Muscle of leg (tissue), 11 donors: ENCODE data around the gene PIK3C3. TPM values are rescaled to one million over a fixed set of nuclear protein-coding genes. Genes with fewer than 3 reads are reported as not detected.
"Not testable (repeated sequence)": the region's sequence is repeated elsewhere in the genome, so short reads cannot be mapped to it uniquely, and the experiment has no call there.

Experiments
- DNase-seq: peaks from one replicate; pipeline ENCODE4 v3.0.0; 2013
- H3K27ac ChIP-seq: one replicate; pipeline ENCODE4 v1.5.1; 2013; ENCODE audit warnings: mild to moderate bottlenecking, low read length, control low read depth
- H3K27me3 ChIP-seq: one replicate; pipeline ENCODE4 v1.6.1; 2013; ENCODE audit warnings: low read length; ENCODE audit not compliant: control insufficient read depth, insufficient read depth
- H3K36me3 ChIP-seq: one replicate; pipeline ENCODE4 v1.6.1; 2013; ENCODE audit warnings: low read length; ENCODE audit not compliant: control insufficient read depth, insufficient read depth
- H3K4me1 ChIP-seq: one replicate; pipeline ENCODE4 v1.6.1; 2013; ENCODE audit warnings: low read length; ENCODE audit not compliant: control insufficient read depth, insufficient read depth
- H3K4me3 ChIP-seq: one replicate; pipeline ENCODE4 v1.5.1; 2013; ENCODE audit warnings: low read length, control low read depth
- H3K9me3 ChIP-seq: replicated peaks from 2 replicates; pipeline ENCODE4 v1.6.1; 2013; ENCODE audit warnings: low read depth, low read length; ENCODE audit not compliant: control insufficient read depth
- WGBS: methylation state at CpG from one replicate; pipeline ENCODE4 v1.1.5; 2013; ENCODE audit warnings: missing lambda C conversion rate; ENCODE audit not compliant: insufficient coverage; 5-methylcytosine and 5-hydroxymethylcytosine counted together
- polyA plus RNA-seq, 8 donors: library from polyadenylated mRNA; unstranded; fragments of 120-200 nt; gene quantifications; one replicate each; pipeline versions ENCODE4 v1.2.1 to v1.2.3, GENCODE V29; 2013; ENCODE audit warnings: inconsistent platforms in 1 of 8, low replicate concordance in 1 of 8; ENCODE audit not compliant: insufficient read length in 8 of 8, insufficient read depth in 1 of 8
- total RNA-seq: library from RNA; stranded (reverse); fragments of 120-200 nt; gene quantifications from one replicate; pipeline ENCODE4 v1.2.4, GENCODE V29; 2013

PIK3C3 gene
- total and polyA plus RNA-seq, 9 donors = 30.9 to 43.6 (median 38.0) TPM

DNA sequence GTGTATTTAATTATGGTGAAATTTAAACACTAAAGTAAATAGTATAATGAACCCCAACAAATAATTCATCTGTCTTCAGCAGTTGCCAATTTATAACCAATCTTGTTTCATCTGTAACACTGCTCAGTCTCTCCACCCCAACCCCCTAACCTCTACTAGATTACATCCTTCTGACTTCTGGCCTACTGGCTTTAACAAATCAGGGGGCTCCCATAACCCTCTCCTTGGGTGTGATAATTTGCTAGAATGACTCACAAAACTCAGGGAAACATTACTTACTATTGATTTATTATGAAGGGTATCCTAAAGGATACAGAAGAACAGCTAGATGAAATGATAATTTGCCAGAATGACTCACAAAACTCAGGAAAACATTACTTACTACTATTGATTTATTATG, 50.7 kb downstream of the PIK3C3 start:
- no peak overlapping the region for H3K4me3 ChIP-seq
- H3K27me3 ChIP-seq = no peaks in the 10 kb centered on the region
- H3K36me3 ChIP-seq = peaks cover 20% of the 10 kb centered on the region
- no peak for DNase-seq
- H3K9me3 ChIP-seq = no peaks in the 10 kb centered on the region
- no peaks in the 10 kb centered on the region for H3K4me1 ChIP-seq
- H3K27ac ChIP-seq = no peak overlapping the region

DNA sequence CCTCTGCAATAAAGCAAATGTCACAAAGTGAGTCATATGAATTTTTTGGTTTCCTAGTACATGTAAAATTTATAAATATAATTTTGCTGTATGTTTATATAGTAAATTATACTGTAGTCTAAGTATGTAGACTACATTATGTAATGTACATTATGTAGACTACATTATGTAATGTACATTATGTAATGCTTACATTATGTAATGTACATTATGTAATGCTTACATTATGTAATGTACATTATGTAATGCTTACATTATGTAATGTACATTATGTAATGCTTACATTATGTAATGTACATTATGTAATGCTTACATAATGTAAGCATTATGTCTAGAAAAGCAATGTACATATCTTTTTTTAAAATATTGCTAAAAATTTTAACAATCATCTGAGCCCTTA, 54.4 kb downstream of the PIK3C3 start:
- not testable (repeated sequence) for H3K4me1 ChIP-seq, DNase-seq, H3K27ac ChIP-seq, H3K36me3 ChIP-seq, H3K27me3 ChIP-seq, H3K9me3 ChIP-seq, H3K4me3 ChIP-seq

DNA sequence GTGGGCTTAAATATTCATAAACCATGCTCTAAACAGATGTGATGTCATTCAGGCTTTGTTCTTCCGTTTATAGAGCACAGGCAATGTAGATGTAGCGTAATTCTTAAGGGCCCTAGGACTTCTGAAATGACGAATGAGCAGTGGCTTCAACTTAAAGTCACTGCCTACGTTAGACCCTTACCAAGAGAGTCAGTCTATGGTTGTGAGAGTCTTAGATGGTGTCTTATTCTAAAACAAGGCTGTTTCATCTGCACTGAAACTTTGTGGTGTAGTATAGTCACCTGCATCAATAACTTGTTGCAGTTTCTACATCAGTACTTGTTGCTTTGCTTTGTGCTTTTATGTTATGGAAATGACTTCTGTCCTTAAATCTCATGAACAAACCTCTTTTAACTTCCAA, 56.0 kb downstream of the PIK3C3 start:
- Histone ChIP-seq H3K27ac (no peak overlapping the region), H3K27me3 (no peaks in the 10 kb centered on the region), H3K4me3 (no peak overlapping the region), H3K4me1 (no peaks in the 10 kb centered on the region), H3K36me3 (peaks cover 2% of the 10 kb centered on the region), H3K9me3 (no peaks in the 10 kb centered on the region)
- 90% methylated on average over 2 of the region's 4 CpGs for WGBS
- no peak for DNase-seq

DNA sequence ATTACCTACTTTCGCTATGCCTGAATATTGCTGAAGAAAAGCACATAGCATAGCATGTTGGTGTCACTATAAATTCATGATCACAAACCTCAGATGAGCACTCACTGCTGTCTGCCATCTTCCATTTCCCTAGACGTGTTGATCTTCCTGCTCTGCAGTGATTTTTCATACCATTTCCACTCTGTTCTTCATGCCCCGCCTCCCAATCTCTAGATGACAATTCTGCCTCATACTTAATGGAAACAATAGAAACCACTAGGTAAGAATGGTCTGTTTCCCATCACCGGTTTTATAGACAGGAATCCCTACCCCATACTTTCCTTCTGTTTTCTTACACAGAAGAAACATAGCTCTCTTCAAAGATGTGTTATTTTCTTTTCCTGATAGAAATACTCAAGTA, 63.8 kb downstream of the PIK3C3 start:
- no peak overlapping the region for H3K27ac ChIP-seq
- no peaks in the 10 kb centered on the region for H3K9me3 ChIP-seq
- no peak overlapping the region for H3K4me3 ChIP-seq
- 86% methylated on average over 2 of the region's 4 CpGs for WGBS
- no peaks in the 10 kb centered on the region for H3K4me1 ChIP-seq
- H3K27me3 ChIP-seq = no peaks in the 10 kb centered on the region
- DNase-seq = no peak
- peaks cover 8% of the 10 kb centered on the region for H3K36me3 ChIP-seq

DNA sequence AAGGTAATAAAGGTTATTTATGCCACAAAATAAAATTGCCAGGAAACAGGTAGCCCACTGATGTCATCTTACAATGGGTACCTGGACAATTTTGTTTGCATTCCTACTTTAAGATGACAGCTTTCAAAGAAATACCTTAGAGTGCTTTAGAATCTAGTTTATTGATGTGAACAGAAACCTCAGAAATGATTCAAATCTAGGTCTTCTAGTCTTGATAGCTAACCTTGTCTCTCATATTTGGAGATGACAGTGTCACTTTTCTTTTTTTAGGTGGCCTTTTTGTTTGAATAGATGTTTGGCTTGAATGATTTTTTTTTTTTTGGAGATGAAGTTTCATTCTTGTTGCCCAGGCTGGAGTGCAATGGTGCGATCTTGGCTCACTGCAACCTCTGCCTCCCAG, 69.1 kb downstream of the PIK3C3 start:
- H3K36me3 ChIP-seq = peaks cover 5% of the 10 kb centered on the region
- WGBS = no CpG with 5 or more reads among the region's 1 CpG
- H3K4me3 ChIP-seq = no peak overlapping the region

DNA sequence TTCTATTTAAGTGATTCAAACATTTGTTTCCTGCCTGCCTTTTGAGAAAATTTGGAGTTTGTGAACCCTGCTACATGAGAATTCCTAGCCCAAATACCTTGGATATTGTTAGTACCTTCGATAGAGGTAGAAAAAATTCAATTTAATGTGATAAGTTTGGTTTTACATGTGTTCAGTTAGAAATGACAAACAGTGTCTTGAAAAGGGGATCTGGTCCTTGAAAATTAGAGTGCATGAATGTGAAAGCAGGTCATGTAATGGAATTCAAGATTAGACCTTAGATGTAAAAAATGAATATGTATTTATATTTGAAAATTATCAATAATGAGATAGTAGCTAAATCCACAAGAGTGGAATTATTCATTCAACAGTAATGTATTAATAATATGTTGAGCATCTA, 70.5 kb downstream of the PIK3C3 start:
- H3K36me3 ChIP-seq = peaks cover 11% of the 10 kb centered on the region
- H3K4me3 ChIP-seq = no peak overlapping the region
- H3K4me1 ChIP-seq = no peaks in the 10 kb centered on the region
- no peak overlapping the region for H3K27ac ChIP-seq
- no peak for DNase-seq
- WGBS = no CpG with 5 or more reads among the region's 1 CpG
- no peaks in the 10 kb centered on the region for H3K9me3 ChIP-seq
- no peaks in the 10 kb centered on the region for H3K27me3 ChIP-seq

More for the DNA sequence above, 69.1 kb downstream of the PIK3C3 start:
- Histone ChIP-seq H3K27me3 (no peaks in the 10 kb centered on the region), H3K4me1 (no peaks in the 10 kb centered on the region), H3K27ac (no peak overlapping the region), H3K9me3 (no peaks in the 10 kb centered on the region)
- no peak for DNase-seq

DNA sequence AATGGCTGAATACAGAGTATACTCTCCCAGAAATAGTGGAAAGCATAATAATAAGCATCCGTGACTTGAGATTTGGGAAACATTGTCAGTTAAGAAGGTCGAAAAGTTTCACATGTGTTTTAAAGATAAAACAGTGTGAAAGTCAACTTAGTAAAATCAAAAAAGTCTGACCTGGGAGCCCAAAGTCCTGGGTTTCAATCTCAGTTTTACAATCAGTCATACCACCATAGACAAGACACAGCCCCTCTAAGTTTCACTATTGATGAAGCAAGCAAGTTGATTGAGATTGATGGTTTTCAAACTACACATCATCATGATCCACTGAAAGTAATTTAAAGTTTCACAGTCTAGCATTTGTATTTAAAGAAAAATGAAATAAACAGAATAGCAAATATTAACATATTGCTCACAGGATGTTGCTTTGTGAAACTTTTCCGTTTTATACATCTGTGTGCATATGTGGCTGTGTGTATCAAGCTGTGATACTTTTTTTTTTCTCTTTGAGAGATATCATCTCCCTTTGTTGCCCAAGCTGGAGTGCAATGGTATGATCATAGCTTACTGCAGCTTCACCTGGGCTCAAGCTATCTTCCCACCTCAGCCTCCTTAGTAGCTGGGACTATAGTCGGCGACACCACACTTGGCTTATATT, 71.1 kb downstream of the PIK3C3 start:
- no peaks in the 10 kb centered on the region for H3K4me1 ChIP-seq
- no peaks in the 10 kb centered on the region for H3K9me3 ChIP-seq
- WGBS = no CpG with 5 or more reads among the region's 5 CpGs
- no peaks in the 10 kb centered on the region for H3K27me3 ChIP-seq
- no peak overlapping the region for H3K27ac ChIP-seq
- no peak overlapping the region for H3K4me3 ChIP-seq
- DNase-seq = no peak
- peaks cover 8% of the 10 kb centered on the region for H3K36me3 ChIP-seq

- no peaks in the 10 kb centered on the region for H3K4me1 ChIP-seq
- H3K36me3 ChIP-seq = peaks cover 9% of the 10 kb centered on the region
- 26% methylated on average over 2 of the region's 6 CpGs for WGBS
- no peaks in the 10 kb centered on the region for H3K27me3 ChIP-seq
- peak; percentile 20 for DNase-seq
- no peaks in the 10 kb centered on the region for H3K9me3 ChIP-seq
- no peak overlapping the region for H3K4me3 ChIP-seq
- no peak overlapping the region for H3K27ac ChIP-seq
Measured at GRCh38 chr18:42028247-42028832, 73.3 kb downstream of the PIK3C3 start.

DNA sequence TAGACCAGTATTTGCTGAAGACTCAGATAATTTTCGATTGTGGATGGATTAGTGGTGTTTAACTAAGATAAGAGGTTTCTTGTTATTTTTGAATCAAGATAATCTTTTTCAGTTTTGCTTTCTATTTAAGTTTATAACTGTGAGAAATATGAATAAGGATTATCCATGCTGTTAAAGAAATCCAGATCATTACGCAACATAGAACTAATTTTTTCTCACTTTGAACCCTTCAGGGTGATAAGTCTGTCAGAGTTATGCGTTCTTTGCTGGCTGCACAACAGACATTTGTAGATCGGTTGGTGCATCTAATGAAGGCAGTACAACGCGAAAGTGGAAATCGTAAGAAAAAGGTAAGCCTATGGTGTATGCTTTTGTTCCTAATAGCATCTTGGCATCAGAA, 74.1 kb downstream of the PIK3C3 start:
- Histone ChIP-seq H3K27ac (no peak overlapping the region), H3K9me3 (no peaks in the 10 kb centered on the region), H3K36me3 (peaks cover 9% of the 10 kb centered on the region), H3K4me1 (no peaks in the 10 kb centered on the region), H3K27me3 (no peaks in the 10 kb centered on the region), H3K4me3 (no peak overlapping the region)
- WGBS = no CpG with 5 or more reads among the region's 7 CpGs
- no peak for DNase-seq

- WGBS = 100% methylated on average over 1 of the region's 3 CpGs
- H3K36me3 ChIP-seq = peaks cover 13% of the 10 kb centered on the region
- no peaks in the 10 kb centered on the region for H3K4me1 ChIP-seq
- no peaks in the 10 kb centered on the region for H3K27me3 ChIP-seq
- no peak overlapping the region for H3K4me3 ChIP-seq
- H3K9me3 ChIP-seq = no peaks in the 10 kb centered on the region
- no peak for DNase-seq
- no peak overlapping the region for H3K27ac ChIP-seq
Measured at GRCh38 chr18:42030586-42031182, 75.7 kb downstream of the PIK3C3 start.
